Fibroblast of skin of left biceps (primary cell): ENCODE measurements around the gene GHR.

Experiments used
- DNase-seq, 2 experiments: peaks; one replicate each; pipeline ENCODE4 v3.0.0-alpha.2; 2013; ENCODE audit warnings: low read depth in 2 of 2

GHR gene

DNA sequence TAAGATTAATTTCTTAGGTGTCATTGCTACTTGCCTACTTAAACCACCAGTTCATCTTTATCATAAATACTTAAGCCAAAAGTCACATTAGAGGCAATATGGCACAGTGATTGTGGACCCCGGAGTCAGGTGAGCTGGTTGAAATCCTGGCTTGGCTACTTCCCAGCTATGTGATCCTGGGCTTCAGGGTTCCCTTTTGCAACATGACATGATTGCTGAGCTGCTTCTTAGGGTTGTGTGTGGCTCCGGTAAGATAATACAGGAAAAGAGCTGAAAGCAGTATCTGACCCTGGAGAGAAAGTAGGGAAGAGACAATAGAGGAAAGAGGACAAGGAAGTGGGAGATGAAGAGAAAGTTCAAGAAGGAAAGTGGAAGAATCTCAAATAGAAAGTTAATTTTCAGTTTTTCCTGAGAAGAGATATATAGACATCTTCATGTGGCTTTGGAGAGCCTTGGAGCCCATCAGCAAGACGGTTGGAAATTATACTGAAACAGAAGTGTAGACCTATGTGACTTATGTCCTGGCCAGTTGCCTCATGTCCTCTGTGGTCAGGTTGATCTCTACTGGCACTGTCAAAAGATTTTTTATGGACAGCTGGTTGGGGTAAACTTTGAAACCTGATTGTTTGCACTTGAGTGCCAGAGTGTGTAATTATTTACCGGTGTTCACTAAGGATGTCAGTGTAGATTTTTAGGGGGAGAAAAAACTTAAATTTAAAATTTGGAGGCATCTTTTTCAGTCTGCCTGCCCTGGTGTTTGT is 93.2 kb downstream of the GHR start:
- no peak for DNase-seq

DNA sequence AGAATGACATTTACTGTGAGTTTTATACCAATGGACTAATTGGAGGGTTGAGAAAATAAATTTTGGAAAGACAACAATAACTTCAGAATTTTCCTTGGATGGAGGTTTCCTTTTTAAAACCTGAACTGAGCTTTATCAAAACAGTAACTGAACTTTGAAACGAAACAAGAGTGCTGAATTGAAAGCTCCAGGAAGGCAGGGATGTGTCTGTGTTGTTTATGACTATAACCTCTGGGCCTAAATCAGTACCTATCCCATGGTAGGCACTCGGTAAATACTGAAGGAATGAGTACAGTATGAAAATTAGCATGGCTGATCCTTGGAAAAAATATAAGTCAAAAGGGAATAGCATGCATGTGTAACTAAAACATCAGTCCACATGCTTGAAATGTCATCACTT is 93.9 kb downstream of the GHR start:
- no peak for DNase-seq

DNA sequence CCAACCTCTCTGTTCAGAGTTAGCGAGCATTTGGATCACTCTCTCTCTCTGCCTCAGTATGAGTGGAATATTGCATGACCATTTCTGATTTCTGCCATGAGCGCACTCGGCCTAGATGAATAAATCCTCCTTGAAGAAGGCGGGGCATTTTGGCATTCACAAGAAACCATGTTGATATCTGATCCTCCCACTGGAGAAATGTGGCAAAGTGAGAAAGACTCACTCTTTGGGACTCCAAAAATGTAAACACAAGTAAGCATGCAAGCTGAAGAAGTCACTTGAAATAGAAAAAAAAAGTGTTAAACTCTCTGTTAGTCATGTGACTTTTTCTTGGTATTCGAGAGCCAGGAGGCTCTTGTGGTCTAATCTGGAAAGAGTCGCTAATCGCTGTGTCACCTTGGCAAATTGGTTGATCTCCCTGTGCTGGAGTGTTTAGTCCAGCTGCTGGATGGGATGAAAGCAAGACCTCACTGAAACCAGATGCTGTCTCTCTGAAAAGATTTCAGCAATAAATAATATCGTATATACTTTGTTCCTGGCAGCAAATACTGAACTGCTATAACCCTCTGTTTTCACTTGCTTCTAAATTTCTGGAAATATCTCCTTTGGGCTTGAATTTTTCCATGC is 95.5 kb downstream of the GHR start:
- no peak for DNase-seq

DNA sequence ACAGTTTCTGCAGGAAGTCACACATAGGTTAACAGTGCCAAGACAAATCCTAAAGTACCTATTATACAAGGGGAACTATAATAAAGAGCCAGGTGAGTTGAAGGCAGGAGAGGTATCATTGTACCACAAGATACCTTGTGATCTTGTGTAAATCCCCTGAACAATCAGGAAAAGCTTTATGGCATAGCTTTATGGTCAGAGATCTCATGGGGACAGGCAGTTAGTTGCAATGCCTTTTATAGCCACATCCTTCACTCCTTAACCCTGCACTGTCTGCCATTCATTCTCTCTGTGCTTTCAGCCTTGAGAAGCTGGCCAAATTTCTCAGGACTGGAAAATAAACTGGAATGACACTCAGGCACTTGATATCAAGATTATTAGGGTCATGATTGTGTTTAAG is 97.0 kb downstream of the GHR start:
- DNase-seq, result no peak

DNA sequence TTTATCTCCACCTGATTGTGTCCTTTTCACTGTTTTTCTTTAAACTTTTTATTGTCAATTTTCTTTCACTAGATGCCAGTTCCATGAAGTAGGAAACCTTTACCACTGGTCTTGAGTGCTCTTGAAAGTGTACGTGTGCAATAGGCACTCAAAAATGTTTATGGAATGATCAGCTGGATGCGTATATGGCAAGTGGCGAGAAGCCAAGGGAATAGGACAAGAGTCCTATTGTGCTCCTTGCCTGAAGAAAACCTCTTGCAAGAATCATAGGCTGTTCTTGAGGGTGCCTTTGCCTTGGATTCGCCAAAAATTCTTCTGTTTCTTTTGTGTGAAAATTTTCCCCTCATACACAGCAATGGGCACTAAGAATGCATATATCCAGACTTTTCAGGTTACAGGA is 97.7 kb downstream of the GHR start:
- DNase-seq, result no peak

DNA sequence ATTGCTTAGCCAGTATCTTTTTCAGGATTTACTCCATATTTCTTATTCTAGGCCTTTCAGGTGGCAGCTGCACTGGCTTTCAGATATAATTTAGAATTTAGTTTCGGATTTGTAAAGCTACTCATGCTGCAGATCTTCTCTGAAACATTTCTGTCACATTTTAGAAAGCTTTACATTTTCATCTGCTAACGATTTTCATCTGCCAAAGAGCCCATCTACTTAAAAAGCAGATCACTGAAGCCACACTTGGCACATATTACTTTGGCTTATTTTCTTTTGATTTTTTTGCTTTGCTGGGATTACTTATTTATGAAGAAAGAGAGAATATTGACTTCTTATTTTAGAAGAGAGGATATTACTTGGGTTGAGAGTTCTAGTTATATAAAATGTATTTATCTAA is 98.2 kb downstream of the GHR start:
- DNase-seq, result no peak

DNA sequence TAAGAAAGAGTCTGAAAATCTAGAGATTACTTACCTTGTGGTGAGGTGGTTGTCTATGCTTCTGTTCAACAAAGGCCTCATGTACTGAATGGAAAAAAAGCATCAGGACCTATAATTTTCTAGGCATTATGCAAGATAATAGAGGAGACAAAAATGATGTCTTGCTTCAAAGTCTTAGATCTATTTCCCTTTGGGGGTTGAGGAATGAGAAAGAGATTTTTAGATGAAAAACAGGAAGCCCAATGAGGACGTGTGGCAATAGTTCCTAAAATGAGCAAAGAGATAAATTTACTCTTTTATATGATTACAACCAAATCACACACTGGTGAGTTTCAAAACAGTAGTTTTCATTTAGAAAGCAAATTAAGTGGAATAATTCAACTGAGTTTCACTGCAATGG is 99.5 kb downstream of the GHR start:
- DNase-seq, result no peak

DNA sequence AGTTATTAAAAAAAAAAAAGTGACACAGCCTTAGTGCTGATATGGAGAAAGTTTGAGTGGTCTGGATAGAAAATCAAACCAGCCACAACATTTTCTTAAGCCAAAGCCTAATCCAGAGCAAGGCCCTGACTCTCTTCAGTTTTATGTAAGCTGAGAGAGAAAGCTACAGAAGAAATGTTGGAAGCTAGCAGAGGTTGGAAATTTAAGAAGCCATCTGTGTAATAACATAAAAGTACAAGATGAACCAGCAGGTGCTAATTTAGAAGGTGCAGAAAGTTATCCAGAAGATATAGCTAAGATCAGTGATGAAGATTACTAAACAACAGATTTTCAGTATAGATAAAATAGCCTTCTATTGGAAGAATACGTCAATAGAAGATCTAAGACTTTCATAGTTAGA is 102.9 kb downstream of the GHR start:
- no peak for DNase-seq

DNA sequence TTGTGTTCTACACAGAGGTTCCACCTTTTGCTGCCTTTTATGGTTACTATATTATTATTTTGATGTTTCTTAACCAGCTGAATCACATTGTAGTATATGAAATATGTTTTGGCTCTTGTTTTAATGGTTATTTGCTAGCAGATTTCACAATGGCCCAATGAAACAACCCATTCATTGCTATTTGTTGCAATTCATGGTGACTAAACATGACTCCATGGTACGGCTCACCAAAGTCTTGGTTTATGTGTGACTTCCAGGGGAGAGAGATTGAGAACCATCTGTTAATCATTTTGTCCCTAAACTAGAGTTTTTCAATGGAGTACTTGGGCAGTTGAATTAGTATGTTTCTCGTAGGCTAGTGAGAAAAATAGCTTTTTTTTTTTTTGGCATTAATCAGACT is 108.4 kb downstream of the GHR start:
- no peak for DNase-seq

DNA sequence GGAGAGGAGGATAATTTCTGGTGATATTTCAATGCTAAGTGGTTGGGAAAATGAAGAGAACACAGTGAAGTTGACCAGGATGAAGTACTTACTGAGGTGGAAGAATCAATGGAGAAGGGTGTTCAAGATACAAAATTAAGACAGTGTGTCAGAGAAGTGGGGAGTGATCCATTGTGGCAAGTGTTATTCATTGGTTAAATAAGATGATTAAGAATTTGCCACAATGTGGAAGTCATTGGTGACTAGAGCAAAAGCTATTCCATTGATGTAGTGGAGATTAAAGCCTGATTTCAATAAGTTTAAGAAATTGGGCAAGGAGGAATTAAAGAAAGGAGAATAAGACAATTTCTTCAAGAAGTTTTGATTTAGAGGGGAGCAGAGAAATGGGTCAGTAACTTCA is 118.9 kb downstream of the GHR start:
- DNase-seq, result no peak

DNA sequence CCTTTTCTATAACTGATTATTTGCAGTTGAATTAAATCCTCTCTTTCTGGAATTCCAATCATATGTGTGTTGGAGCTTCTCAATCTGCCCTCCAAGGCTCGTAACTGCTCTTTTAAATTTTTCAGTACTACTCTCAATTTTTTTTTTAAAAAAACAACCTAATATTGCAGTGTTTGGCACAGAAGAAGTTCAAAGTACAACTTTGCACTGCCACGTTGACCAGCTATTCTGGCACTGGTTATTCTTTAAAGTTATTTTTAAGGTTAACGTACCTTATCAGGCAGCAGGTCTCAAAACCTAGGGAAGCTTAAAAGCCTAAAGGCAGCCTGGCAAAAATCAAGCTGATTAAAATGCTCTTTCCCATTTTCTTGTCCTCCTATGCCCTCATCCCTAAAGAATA is 120.5 kb downstream of the GHR start:
- no peak for DNase-seq

DNA sequence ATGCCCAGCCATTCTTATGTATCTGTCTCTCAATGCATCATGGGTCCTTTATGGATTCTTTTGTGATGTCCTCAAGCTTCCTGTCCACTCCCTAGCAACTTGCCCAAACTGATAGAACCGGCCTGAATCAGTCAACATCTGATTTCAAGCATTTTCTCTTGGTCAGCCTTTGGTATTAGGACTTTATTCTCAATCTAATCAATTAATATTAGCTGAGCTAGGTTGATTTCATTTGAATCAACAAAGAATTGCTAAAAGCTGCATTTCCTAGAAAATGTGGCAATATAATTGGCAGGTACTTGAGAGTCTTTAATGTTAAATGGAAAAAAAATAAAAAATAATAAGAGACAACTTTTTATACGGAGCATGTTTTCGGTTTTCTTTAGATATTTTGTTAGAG is 121.8 kb downstream of the GHR start:
- DNase-seq, result no peak

DNA sequence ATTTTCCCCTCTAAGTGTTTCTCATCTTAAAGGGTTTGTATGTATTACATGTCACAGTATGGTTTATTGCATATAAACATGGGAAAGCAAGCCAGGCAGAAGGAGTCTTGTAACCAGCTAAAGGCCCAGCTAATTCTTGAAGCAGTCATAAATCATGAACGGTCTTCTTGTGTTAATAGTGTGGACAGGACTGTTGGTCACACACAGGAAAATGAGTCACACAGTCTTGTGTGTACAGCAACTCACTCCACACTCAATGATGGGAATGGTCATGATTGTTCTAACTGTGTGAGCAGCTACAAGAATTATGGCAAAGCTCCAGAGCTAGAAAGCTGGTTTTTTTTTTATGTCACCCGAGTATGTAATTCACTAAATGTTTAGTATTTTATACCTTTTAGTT is 123.9 kb downstream of the GHR start:
- DNase-seq, result peak; percentile 58 to 59

DNA sequence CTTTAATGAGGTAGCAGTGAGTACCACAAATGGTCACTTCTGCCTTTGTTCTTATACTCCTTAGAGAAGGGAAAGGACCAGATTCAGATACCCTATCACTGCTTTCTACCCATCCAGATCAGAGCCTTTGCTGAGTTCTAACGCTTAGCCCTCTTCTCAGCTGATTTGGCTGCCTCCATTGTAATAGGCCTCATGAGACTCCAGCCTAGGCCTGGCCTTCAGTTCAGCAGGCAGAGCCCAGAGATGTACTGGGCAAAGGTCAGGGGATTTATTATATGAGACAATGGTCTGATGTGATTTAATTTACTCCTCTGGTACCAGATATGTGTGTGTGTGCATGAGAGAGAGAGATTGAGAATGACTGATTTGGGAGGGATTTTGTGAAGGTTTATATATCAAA is 124.7 kb downstream of the GHR start:
- no peak for DNase-seq

DNA sequence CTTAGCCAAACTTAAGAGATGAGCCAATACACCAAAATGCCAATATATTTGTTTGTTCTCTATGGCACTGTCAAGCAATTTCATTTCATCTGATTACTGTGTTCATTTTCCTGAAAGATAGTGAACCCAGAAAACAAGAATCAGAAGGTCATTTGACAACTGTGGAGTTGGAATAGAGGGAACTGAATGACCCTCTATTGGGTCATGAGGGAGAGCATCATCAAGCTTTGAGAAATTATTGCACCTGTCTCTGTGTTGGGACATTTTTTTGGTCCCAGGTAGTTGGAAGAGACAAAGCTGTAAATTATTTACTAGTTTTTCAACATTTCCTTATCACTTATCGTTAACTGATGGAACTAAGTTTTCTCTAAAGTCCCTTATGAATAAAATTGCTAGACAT is 129.4 kb downstream of the GHR start:
- no peak for DNase-seq

DNA sequence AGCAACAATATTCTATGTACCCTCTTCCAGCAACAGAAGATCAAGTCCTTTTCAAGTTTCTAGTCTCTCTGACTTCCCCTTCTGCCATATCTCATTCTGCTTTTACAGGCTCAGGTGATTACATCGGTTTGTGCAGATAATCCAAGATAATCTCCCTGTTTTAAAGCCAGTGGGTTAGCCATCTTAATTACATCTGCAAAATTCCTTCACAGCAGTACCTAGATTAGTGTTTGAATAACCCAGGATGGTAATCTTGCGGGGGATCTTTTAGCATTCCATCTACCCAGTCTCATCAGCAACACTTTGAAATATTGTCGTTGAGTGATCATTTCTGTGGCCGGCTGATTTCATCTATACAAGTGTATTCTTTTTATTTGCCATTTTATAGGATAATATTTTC is 130.2 kb downstream of the GHR start:
- DNase-seq, result no peak

DNA sequence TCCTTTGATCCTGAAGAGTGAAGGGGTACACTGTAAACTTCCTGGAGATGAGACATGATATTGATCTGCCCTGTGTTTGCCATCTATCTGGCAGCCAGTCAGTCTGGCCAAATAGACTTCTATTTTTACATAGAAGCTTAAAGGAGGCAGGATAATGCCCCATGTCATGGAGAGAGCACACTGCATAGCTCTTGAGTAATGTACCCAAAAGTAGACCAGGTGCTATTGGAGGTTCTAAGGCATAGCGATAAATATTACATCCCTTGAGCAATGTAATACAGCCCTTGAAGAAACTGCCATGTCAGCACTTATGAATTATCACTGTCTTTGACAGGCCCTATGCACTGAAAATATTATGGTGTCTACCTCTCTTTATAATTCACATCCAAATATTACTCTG is 131.8 kb downstream of the GHR start:
- no peak for DNase-seq

DNA sequence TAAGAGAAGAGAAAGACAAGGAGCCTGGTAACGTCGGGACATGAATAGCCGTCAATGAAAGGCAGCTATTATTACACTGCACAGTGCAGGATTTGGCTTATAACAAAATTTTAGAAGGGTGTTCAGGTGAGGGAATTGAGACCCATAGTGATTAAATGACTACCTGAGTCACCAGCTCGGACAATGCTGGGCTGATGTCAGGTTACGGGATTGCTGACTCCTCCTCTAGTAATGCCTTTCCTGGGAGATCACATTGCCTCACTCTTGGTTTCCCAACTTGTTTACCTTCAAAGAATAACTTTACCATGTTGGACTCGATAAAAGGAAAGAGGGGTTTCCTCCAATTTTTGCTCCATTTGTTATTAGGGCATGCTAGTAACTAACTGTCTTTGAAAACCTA is 132.6 kb downstream of the GHR start:
- DNase-seq, result no peak

DNA sequence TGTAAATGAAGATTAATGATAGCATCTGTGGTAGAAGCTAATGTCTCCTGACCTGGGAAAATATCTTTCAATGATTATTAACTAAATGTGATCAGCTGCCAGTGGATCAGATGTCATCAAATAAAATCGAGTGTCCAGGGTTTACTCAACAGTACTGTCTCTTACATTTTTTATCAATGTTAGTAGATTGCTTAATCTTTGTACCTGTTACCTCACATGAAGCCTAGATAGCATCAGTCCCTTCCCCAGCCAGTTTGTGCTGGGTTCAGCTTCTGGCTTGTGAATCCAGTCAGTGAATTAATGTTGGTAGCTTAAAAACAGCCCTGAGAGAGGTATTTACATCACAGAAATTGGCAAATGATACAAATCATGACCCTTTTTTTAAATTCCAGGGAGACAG is 134.4 kb downstream of the GHR start:
- no peak for DNase-seq

DNA sequence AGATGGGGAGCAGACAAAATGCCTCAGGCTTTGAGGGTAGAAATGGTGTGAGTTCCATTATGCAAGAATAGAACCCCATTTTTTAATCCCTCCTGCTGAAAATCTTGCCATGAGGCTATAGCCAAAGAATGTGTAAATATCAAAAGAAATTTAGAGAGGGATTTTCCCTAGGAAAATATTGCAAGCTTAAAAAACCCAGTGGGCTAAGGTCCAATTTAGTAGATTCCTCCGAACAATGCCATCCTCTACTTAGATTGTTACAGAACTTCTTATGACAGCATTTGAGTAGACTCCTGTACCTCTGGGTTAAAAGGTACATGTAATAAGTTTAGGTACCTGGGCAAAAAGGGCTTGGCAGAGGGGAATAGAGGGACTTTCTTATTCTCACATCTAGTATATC is 138.4 kb downstream of the GHR start:
- DNase-seq, result no peak

DNA sequence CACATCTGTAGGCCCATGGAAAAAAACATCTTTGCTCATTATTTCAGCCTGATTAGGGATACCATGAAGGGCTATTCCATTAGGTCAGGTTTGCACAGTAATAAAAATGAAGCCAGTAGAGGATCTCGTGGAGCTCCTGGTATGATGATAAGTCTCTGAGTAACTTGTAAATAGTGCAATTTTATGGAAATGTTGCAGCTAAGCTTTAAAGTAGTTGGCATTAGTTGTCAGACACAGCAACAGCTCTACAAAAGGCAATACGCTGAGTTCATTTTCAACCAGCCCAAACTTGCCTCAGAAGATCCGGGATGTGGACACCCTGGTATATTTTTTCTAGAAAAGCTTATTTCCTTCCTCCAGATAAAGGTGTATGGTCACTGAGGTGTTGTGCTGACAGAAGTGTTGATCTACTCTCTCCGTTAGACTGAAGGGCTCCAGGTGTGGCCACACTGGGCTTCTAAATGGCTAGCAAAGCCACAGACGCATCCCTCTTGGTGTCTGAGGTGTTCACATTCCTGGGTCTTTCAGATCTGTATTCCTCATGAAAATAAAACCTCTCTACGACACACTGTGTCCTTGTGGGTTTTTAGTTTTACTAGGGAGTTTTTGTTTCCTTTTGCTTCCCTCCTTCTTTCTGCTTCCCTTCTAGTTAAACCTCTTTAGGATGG is 141.6 kb downstream of the GHR start:
- DNase-seq, result no peak

DNA sequence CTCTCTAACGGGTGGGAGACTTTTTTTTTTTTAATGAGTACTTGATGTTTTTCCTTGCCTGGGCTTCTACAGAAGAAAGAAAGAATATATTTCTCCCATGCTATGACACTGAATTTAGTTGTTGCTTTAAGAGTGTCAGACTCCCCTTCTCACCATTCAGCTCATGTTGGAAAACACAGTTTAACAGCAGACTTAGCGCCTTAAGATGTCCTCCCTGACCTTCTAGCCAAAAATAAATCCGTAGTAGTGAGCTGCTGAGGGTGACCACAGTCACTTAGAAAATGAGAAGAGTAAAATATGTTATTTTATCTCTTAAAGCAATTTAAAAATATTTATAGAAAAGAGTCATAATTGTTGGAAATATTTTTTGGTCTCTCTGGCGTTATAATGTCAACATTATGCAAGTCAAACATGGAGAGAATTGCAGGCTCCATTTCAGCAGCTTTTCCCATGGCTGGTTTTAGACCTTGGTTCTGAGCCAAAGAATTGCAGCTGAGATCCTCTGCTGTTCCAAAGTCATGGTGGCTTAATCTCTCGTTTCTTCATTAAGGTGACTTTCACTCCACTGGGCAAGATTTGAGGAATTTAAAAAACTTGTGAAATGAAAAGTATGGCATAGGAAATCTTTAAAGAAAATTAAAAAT is 143.5 kb downstream of the GHR start:
- peak; percentile 19 to 29 for DNase-seq

DNA sequence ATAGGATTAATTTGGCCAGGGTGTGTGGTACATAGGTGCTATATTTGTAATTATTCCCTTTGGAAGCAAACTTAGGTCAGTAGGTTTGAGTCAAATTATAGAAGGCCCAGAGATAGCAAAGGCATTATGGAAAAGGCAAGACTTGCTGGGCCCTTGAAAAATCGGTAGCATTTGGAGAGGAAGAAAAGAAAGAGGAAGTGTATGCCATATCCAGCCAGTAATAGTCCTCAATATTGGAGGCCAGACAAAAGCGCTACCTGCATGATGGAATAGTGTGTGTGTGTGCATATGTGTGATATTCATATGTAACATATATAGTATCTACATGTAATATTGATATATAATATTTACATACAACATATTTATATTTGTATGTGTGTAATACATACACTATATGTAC is 146.1 kb downstream of the GHR start:
- DNase-seq, result no peak
